HG02763 (cell line): ENCODE results near the gene CACNA1S.

Experiments used
- ATAC-seq: cut with Tn5 transposase; IDR thresholded peaks from one replicate; pipeline ENCODE4 v1.9.1; 2021; ENCODE audit warnings: mild to moderate bottlenecking, moderate library complexity; ENCODE audit not compliant: unreplicated experiment

Gene CACNA1S

GRCh38 chr1:201068976-201069375 lies 43.2 kb downstream of the CACNA1S start:
- ATAC-seq = no peak

GRCh38 chr1:201066986-201067385 lies 45.2 kb downstream of the CACNA1S start:
- no peak for ATAC-seq

GRCh38 chr1:201065686-201066085 lies 46.5 kb downstream of the CACNA1S start:
- no peak for ATAC-seq

GRCh38 chr1:201064806-201065205 lies 47.4 kb downstream of the CACNA1S start:
- ATAC-seq = no peak

- ATAC-seq = no peak
These were observed 49.1 kb downstream of the CACNA1S start for GRCh38 chr1:201063145-201063544.

- ATAC-seq = no peak
These were observed 49.6 kb downstream of the CACNA1S start for GRCh38 chr1:201062511-201063091.

- no peak for ATAC-seq
These were observed 50.3 kb downstream of the CACNA1S start for GRCh38 chr1:201061886-201062285.

GRCh38 chr1:201061049-201061448 lies 51.2 kb downstream of the CACNA1S start:
- no peak for ATAC-seq

- ATAC-seq = no peak
These were observed 51.6 kb downstream of the CACNA1S start for GRCh38 chr1:201060586-201060985.

- ATAC-seq = no peak
These were observed 52.2 kb downstream of the CACNA1S start for GRCh38 chr1:201059871-201060555.

- ATAC-seq = no peak
These were observed 52.8 kb downstream of the CACNA1S start for GRCh38 chr1:201059401-201059800.

- ATAC-seq = no peak
These were observed 58.1 kb downstream of the CACNA1S start for GRCh38 chr1:201054091-201054543.

- no peak for ATAC-seq
These were observed 58.9 kb downstream of the CACNA1S start for GRCh38 chr1:201053155-201053860.

GRCh38 chr1:201051399-201051798 lies 60.8 kb downstream of the CACNA1S start:
- ATAC-seq = no peak

- no peak for ATAC-seq
These were observed 61.5 kb downstream of the CACNA1S start for GRCh38 chr1:201050515-201051277.

- ATAC-seq = no peak
These were observed 62.9 kb downstream of the CACNA1S start for GRCh38 chr1:201049248-201049831.

GRCh38 chr1:201048521-201048920 lies 63.7 kb downstream of the CACNA1S start:
- no peak for ATAC-seq

- no peak for ATAC-seq
These were observed 68.1 kb downstream of the CACNA1S start for GRCh38 chr1:201044119-201044518.

- ATAC-seq = no peak
These were observed 69.3 kb downstream of the CACNA1S start for GRCh38 chr1:201042779-201043461.

GRCh38 chr1:201041011-201041410 lies 71.2 kb downstream of the CACNA1S start:
- ATAC-seq = no peak
